Suprapubic skin (tissue), 4 donors: Measurements from ENCODE around the gene SIPA1L3. TPM values are rescaled to one million over a fixed set of nuclear protein-coding genes. Genes with fewer than 3 reads are reported as not detected.
A peak's percentile ranks its signal among the peaks of the same experiment; 100 is the strongest.

ENCODE experiments used
- DNase-seq, 2 donors: peaks; one replicate each; pipeline ENCODE4 v3.0.0-alpha.2; 2019; ENCODE audit warnings: low spot score in 2 of 2
- H3K27ac ChIP-seq: fragments of 200-600 bp; sonication (generic); one replicate; pipeline ENCODE4 v1.5.1; 2019
- H3K27me3 ChIP-seq: fragments of 200-600 bp; sonication (generic); one replicate; pipeline ENCODE4 v1.5.1; 2019
- H3K36me3 ChIP-seq: fragments of 200-600 bp; sonication (generic); one replicate; pipeline ENCODE4 v1.5.1; 2019
- H3K4me1 ChIP-seq: fragments of 200-600 bp; sonication (generic); one replicate; pipeline ENCODE4 v1.5.1; 2019
- H3K4me3 ChIP-seq: fragments of 200-600 bp; sonication (generic); one replicate; pipeline ENCODE4 v1.5.1; 2019; ENCODE audit warnings: mild to moderate bottlenecking
- H3K9me3 ChIP-seq: fragments of 200-600 bp; sonication (generic); one replicate; pipeline ENCODE4 v1.5.1; 2019
- CTCF ChIP-seq, 2 donors: fragments of 200-600 bp in 1 of 2; fragments of 450-650 bp in 1 of 2; sonication (generic) in 1 of 2; IDR thresholded peaks; one replicate each; pipeline ENCODE4 v1.5.1; 2016 to 2019; ENCODE audit warnings: antibody characterized with exemption in 2 of 2, mild to moderate bottlenecking in 1 of 2, moderate library complexity in 1 of 2
- EP300 ChIP-seq: sonication (generic); formaldehyde crosslinking; IDR thresholded peaks from one replicate; pipeline ENCODE4 v1.6.1; 2017; ENCODE audit warnings: antibody characterized with exemption
- POLR2A ChIP-seq, 2 donors: fragments of 450-650 bp; IDR thresholded peaks; one replicate each; pipeline ENCODE4 v1.6.1; 2017; ENCODE audit warnings: antibody characterized with exemption in 2 of 2, mild to moderate bottlenecking in 2 of 2, moderate library complexity in 2 of 2
- POLR2AphosphoS5 ChIP-seq, 3 donors: sonication (generic); formaldehyde crosslinking; IDR thresholded peaks; one replicate each; pipeline ENCODE4 v1.6.1; 2017; ENCODE audit warnings: antibody characterized with exemption in 3 of 3
- WGBS: methylation state at CpG from one replicate; pipeline ENCODE4 v1.1.5; 2018; 5-methylcytosine and 5-hydroxymethylcytosine counted together
- total RNA-seq, 4 donors: library from RNA; depleted of rRNA; stranded (reverse); fragments of >200 nt; gene quantifications; one replicate each; pipeline ENCODE4 v1.1.0, GENCODE V29; 2016

SIPA1L3 gene
- total RNA-seq, 4 donors from 2014 or later: 52.6 to 92.1 (median 81.8) TPM

DNA sequence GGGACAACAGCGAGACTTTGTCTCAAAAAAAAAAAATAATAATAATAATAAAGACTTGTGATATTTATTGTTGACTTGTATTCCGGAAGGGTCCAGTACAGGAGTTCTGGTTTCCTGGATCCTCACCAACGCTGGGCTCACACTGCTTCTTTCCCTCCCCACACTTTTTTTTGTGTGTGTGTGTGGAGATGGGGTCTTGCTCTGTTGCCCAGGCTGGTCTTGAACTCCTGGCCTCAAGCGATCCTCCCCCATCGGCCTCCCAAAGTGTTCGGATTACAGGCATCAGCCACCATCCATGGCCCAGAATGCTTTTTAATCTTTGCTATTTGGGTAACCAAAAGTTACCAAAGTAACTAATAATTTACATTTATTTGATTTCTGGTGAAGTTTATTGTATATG lies 39.1 kb downstream of the SIPA1L3 start:
- Histone ChIP-seq H3K9me3 (no peaks in the 10 kb centered on the region), H3K36me3 (no peaks in the 10 kb centered on the region), H3K27ac (no peak overlapping the region), H3K4me3 (no peak overlapping the region), H3K4me1 (no peaks in the 10 kb centered on the region), H3K27me3 (no peaks in the 10 kb centered on the region)
- TF ChIP-seq EP300: no peak
- TF ChIP-seq POLR2A (IDR thresholded peaks at IDR 0.05): no peak
- no peak for TF ChIP-seq CTCF (IDR thresholded peaks at IDR 0.05)
- TF ChIP-seq POLR2AphosphoS5 (IDR thresholded peaks at IDR 0.05): no peak
- 95% methylated on average over 6 of the region's 6 CpGs for WGBS
- peak in 1 of 2 donors; percentile 5 for DNase-seq

DNA sequence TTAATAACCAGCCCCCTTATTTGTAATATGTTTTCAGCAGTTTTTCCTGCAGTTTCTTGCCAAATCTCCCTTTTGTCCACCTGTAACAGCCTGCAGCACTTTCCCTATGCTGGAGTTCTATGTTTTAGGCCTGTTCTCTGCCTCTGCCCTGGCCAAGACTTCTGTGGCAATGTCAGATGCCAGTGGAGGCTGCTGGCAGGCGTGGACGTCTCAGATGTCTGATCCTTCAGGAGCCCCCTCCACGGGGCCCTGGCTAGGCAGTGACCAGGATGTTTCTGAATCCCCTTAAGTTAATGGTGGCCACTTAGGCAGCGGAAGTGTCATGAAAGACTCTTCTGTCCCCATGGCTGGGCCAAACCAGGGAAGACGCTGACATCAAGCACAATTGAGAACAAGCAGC lies 40.8 kb downstream of the SIPA1L3 start:
- 98% methylated on average over 5 of the region's 5 CpGs for WGBS
- H3K27me3 ChIP-seq: no peaks in the 10 kb centered on the region
- DNase-seq: no peak
- H3K36me3 ChIP-seq: no peaks in the 10 kb centered on the region
- no peaks in the 10 kb centered on the region for H3K9me3 ChIP-seq
- H3K27ac ChIP-seq: no peak overlapping the region
- H3K4me3 ChIP-seq: no peak overlapping the region
- peaks cover 2% of the 10 kb centered on the region for H3K4me1 ChIP-seq
- TF ChIP-seq CTCF (IDR thresholded peaks at IDR 0.05): no peak
- no peak for TF ChIP-seq POLR2AphosphoS5 (IDR thresholded peaks at IDR 0.05)
- TF ChIP-seq EP300: no peak
- no peak for TF ChIP-seq POLR2A (IDR thresholded peaks at IDR 0.05)

DNA sequence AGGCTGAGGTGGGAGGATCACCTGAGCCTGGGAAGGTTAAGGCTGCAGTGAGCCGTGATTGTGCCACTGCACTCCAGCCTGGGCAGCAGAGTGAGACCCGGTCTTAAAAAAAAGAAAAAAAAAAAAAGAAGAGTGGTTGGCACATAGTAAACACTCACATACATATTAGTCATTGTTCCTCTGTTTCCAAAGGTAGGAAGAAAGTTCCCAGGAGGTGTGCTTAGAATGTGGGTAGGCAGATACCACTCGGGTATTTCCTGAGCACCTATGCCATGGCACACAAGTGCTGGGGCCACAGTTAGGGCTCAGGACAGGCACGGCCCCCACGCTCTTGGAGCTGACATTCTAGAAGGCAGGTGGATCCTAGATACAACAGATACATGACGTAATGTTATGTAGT lies 41.4 kb downstream of the SIPA1L3 start:
- Histone ChIP-seq H3K9me3 (no peaks in the 10 kb centered on the region), H3K36me3 (no peaks in the 10 kb centered on the region), H3K27me3 (no peaks in the 10 kb centered on the region), H3K27ac (no peak overlapping the region), H3K4me1 (peaks cover 2% of the 10 kb centered on the region), H3K4me3 (no peak overlapping the region)
- WGBS: 87% methylated on average over 6 of the region's 6 CpGs
- TF ChIP-seq POLR2AphosphoS5 (IDR thresholded peaks at IDR 0.05) (no peak), CTCF (IDR thresholded peaks at IDR 0.05) (no peak), EP300 (no peak), POLR2A (IDR thresholded peaks at IDR 0.05) (no peak)
- DNase-seq: no peak

GRCh38 chr19:37950471-37951175 lies 43.6 kb downstream of the SIPA1L3 start:
- Histone ChIP-seq H3K9me3 (no peaks in the 10 kb centered on the region), H3K27ac (no peak overlapping the region), H3K36me3 (no peaks in the 10 kb centered on the region), H3K4me3 (no peak overlapping the region), H3K4me1 (peaks cover 2% of the 10 kb centered on the region), H3K27me3 (no peaks in the 10 kb centered on the region)
- WGBS: 91% methylated on average over 17 of the region's 25 CpGs
- TF ChIP-seq POLR2AphosphoS5 (IDR thresholded peaks at IDR 0.05): no peak
- TF ChIP-seq EP300: no peak
- no peak for TF ChIP-seq POLR2A (IDR thresholded peaks at IDR 0.05)
- TF ChIP-seq CTCF (IDR thresholded peaks at IDR 0.05): no peak
- no peak for DNase-seq

DNA sequence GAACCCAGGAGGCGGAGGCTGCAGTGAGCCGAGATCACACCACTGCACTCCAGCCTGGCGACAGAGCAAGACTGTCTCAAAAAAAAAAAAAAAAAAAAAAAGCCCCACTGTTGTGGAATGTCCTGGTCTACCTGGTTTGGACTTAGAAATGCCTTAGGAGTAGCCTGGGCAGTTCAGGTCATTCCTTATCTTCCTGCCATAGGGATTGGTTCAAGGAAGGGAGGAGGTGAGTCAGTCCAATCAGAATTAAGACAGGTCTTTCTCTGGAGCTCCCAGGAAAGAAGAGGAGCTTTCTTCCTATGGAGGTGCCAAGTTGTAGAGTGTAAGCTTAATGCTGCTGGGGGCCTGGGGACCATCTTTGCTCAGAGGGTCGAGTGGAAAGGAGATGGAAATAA lies 44.8 kb downstream of the SIPA1L3 start:
- 74% methylated on average over 4 of the region's 4 CpGs for WGBS
- no peaks in the 10 kb centered on the region for H3K9me3 ChIP-seq
- TF ChIP-seq CTCF (IDR thresholded peaks at IDR 0.05): no peak
- no peak for TF ChIP-seq POLR2A (IDR thresholded peaks at IDR 0.05)
- TF ChIP-seq POLR2AphosphoS5 (IDR thresholded peaks at IDR 0.05): no peak
- TF ChIP-seq EP300: no peak
- H3K36me3 ChIP-seq: no peaks in the 10 kb centered on the region
- H3K4me1 ChIP-seq: peaks cover 9% of the 10 kb centered on the region
- H3K4me3 ChIP-seq: no peak overlapping the region
- no peak overlapping the region for H3K27ac ChIP-seq
- DNase-seq: no peak
- no peaks in the 10 kb centered on the region for H3K27me3 ChIP-seq
